Measurements from ENCODE around the gene USP5. TPM values are rescaled to one million over a fixed set of nuclear protein-coding genes. Genes with fewer than 3 reads are reported as not detected.

USP5 gene
- total RNA-seq, 1 experiment from 2014 or later, result 308 TPM

DNA sequence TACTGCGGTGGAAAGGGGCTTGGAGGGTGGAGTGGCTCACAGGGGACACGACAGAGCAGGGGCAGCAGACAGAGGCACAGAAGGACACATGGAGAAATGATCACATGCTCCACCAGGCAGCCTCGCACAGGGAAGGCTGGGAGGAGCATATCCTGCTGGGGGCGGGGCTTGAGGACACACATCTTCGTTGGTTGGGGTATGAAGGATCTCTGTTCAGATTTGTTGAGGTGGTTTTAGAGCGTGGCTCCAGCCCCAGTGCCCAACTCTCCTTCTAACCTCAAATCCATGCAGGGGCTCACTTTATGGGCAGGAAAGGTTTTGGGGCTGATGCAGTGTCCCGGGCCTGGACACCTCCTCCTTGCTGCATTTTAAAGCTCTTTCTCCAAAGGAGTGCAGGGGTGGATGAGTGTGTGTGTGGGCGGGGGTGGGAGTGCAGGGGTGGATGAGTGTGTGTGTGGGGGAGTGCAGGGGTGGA lies 24.5 kb upstream of the USP5 start:
- Histone ChIP-seq H3K79me2 (ENCODE audit: low read depth) (no peaks in the 10 kb centered on the region), H4K20me1 (ENCODE audit: insufficient read depth) (no peaks in the 10 kb centered on the region), H3K27ac (no peak overlapping the region), H3K9me2 (ENCODE audit: insufficient read depth) (no peaks in the 10 kb centered on the region), H2AFZ (no peak overlapping the region), H3K36me3 (ENCODE audit: low read depth) (no peaks in the 10 kb centered on the region), H3K9me3 (ENCODE audit: insufficient read depth, low read depth) (no peaks in the 10 kb centered on the region), H3K4me1 (replicated peaks; ENCODE audit: insufficient read depth) (no peaks in the 10 kb centered on the region), H3K27me3 (ENCODE audit: insufficient read depth, low read depth) (peaks cover 97% of the 10 kb centered on the region), H3K4me2 (peak overlapping the region; percentile 32; the same call in 1 of the 2 replicates), H3F3A (ENCODE audit: insufficient read depth, low read depth) (no peaks in the 10 kb centered on the region; the same call in 1 of the 2 replicates), H3K4me3 (no peak overlapping the region)
- POLR2A ChIA-PET (ENCODE audit: unreplicated experiment), result interaction anchor here (0.7 kb wide), 1 partner anchor 26 kb away, joined by 4 read pairs; no protein-coding TSS in a partner anchor
- no peak for TF ChIP-seq EZH2 (IDR thresholded peaks at IDR 0.05; ENCODE audit: low read depth)
- TF ChIP-seq, protein P1, sequence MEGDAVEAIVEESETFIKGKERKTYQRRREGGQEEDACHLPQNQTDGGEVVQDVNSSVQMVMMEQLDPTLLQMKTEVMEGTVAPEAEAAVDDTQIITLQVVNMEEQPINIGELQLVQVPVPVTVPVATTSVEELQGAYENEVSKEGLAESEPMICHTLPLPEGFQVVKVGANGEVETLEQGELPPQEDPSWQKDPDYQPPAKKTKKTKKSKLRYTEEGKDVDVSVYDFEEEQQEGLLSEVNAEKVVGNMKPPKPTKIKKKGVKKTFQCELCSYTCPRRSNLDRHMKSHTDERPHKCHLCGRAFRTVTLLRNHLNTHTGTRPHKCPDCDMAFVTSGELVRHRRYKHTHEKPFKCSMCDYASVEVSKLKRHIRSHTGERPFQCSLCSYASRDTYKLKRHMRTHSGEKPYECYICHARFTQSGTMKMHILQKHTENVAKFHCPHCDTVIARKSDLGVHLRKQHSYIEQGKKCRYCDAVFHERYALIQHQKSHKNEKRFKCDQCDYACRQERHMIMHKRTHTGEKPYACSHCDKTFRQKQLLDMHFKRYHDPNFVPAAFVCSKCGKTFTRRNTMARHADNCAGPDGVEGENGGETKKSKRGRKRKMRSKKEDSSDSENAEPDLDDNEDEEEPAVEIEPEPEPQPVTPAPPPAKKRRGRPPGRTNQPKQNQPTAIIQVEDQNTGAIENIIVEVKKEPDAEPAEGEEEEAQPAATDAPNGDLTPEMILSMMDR (conservative IDR thresholded peaks at IDR 0.05), result no peak
- CTCF ChIA-PET, result interaction anchor here (0.6 to 0.7 kb wide), 2 partner anchors 13 to 304 kb away, joined by 4 read pairs; no protein-coding TSS in a partner anchor
- no TSS peak for BruUV-seq (replicated peaks)
- DNase-seq, result peak in 1 of 2 experiments; percentile 61
- intact Hi-C loops (cut with micrococcal nuclease; ENCODE audit: unreplicated experiment), result loop anchor here (5.0 kb wide), 2 partner anchors 140 to 260 kb away; partner anchors contain the start of genes NOP2 and ZNF384

DNA sequence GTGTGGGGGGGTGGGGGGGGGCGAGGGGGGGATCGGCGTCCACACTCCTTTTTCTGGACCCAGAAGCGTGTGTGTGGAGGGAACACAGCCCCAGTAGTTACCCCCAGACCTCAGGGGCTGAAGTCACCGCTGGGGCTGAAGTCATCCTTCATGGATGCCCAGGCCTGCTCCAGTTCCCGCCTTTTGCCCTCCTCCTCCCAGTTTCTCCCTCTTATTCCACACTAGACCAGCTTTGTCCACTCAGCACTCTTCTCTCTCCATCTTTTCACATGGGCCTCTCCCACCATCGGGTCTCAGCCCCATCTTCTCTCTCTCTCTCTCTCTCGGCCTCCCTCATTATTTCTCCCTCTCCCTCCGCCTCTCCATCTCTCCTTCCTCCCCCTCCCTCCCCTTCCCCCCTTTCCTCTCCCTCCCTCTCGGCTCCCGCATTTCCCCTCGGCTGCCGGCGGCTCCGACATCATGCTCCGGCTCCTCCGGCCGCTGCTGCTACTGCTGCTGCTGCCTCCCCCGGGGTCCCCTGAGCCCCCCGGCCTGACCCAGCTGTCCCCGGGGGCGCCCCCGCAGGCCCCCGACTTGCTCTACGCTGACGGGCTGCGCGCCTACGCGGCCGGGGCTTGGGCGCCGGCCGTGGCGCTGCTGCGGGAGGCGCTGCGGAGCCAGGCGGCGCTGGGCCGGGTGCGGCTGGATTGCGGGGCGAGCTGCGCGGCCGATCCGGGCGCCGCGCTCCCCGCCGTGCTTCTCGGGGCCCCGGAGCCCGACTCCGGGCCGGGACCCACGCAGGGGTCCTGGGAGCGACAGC lies 23.8 kb upstream of the USP5 start, which contains the start of gene P3H3:
Gene P3H3, plus strand, starts transcription at position 426 of the 799 bp plus-strand sequence. Its CDS starts 34 bp downstream, at position 460.
- peak; percentile 91 for TF ChIP-seq EZH2 (IDR thresholded peaks at IDR 0.05; ENCODE audit: low read depth)
- TF ChIP-seq, protein P1 (conservative IDR thresholded peaks at IDR 0.05), result no peak
- Histone ChIP-seq H3K36me3 (ENCODE audit: low read depth) (no peaks in the 10 kb centered on the region), H3K79me2 (ENCODE audit: low read depth) (no peaks in the 10 kb centered on the region), H4K20me1 (ENCODE audit: insufficient read depth) (no peaks in the 10 kb centered on the region), H3K27me3 (ENCODE audit: insufficient read depth, low read depth) (peaks cover 90% of the 10 kb centered on the region), H3K4me2 (peak within 1 kb of the TSS; percentile 61), H3F3A (ENCODE audit: insufficient read depth, low read depth) (no peaks in the 10 kb centered on the region; the same call in 1 of the 2 replicates), H3K9me3 (ENCODE audit: insufficient read depth, low read depth) (no peaks in the 10 kb centered on the region), H3K4me1 (replicated peaks; ENCODE audit: insufficient read depth) (no peaks in the 10 kb centered on the region), H3K9me2 (ENCODE audit: insufficient read depth) (no peaks in the 10 kb centered on the region), H2AFZ (no peak within 1 kb of the TSS; the same call in 1 of the 2 replicates), H3K4me3 (peak within 1 kb of the TSS; percentile 13; the same call in 1 of the 2 replicates), H3K27ac (no peak within 1 kb of the TSS)
- intact Hi-C loops (cut with micrococcal nuclease; ENCODE audit: unreplicated experiment), result loop anchor here (5.0 kb wide), 2 partner anchors 141 to 261 kb away; partner anchors contain the start of genes NOP2 and ZNF384
- ChIA-PET POLR2A (ENCODE audit: unreplicated experiment) (interaction anchor here (0.7 kb wide), 1 partner anchor 27 kb away, joined by 4 read pairs; no protein-coding TSS in a partner anchor), CTCF (interaction anchor here (1.3 kb wide), 1 partner anchor 74 kb away, joined by 5 read pairs; no protein-coding TSS in a partner anchor)
- BruUV-seq (replicated peaks), result no TSS peak
- no peak for DNase-seq

DNA sequence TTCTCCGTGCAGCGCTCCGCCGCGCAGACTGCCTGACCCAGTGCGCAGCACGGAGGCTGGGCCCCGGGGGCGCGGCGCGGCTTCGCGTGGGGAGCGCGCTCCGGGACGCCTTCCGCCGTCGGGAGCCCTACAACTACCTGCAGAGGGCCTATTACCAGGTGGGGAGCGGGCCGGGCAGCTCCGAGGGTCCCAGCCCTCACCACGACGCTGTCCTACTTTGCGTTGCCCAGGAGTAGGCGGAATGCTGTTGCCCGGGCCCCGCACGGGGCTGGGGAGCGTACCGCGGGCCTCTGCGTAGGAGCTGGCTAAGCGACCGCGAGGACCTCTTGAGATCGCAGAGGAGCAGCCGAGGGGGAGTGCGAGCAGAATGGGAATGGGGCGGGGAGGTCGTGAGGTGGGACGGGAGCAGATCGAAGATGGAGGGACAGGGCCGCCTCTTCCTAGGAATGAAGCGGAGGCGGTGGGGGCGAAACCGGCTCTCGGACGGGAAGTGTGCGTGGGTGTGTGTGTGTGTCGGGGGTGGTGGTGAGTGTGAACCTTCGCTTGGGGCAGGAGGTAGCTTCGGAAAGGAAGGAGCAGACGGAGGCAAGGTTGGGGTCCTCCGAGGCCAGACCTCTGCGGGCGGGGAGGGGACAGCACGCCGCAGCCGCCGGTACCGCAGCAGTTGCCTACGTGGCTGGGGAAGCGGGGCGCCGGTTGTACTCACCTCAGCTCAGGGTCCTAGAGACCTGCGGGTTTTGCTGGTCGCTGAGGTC lies 23.0 kb upstream of the USP5 start:
- H3K4me3 ChIP-seq, result peak overlapping the region; percentile 13; the same call in 1 of the 2 replicates
- no peaks in the 10 kb centered on the region for H3K79me2 ChIP-seq (ENCODE audit: low read depth)
- no peaks in the 10 kb centered on the region for H4K20me1 ChIP-seq (ENCODE audit: insufficient read depth)
- CTCF ChIA-PET, result interaction anchor here (1.3 kb wide), 1 partner anchor 75 kb away, joined by 5 read pairs; no protein-coding TSS in a partner anchor
- no peaks in the 10 kb centered on the region for H3K9me2 ChIP-seq (ENCODE audit: insufficient read depth)
- H3K27ac ChIP-seq, result no peak overlapping the region
- DNase-seq, result no peak
- TF ChIP-seq EZH2 (IDR thresholded peaks at IDR 0.05; ENCODE audit: low read depth), result peak; percentile 99
- TF ChIP-seq, protein P1 (conservative IDR thresholded peaks at IDR 0.05), result no peak
- intact Hi-C loops (cut with micrococcal nuclease; ENCODE audit: unreplicated experiment), result loop anchor here (5.0 kb wide), 2 partner anchors 142 to 262 kb away; partner anchors contain the start of genes NOP2 and ZNF384
- no TSS peak for BruUV-seq (replicated peaks)
- H3F3A ChIP-seq (ENCODE audit: insufficient read depth, low read depth), result no peaks in the 10 kb centered on the region; the same call in 1 of the 2 replicates
- H3K9me3 ChIP-seq (ENCODE audit: insufficient read depth, low read depth), result no peaks in the 10 kb centered on the region
- H3K4me1 ChIP-seq (replicated peaks; ENCODE audit: insufficient read depth), result no peaks in the 10 kb centered on the region
- POLR2A ChIA-PET (ENCODE audit: unreplicated experiment), result interaction anchor here (0.7 kb wide), 1 partner anchor 44 kb away, joined by 4 read pairs; no protein-coding TSS in a partner anchor
- H2AFZ ChIP-seq, result no peak overlapping the region; the same call in 1 of the 2 replicates
- peaks cover 88% of the 10 kb centered on the region for H3K27me3 ChIP-seq (ENCODE audit: insufficient read depth, low read depth)
- H3K4me2 ChIP-seq, result peak overlapping the region; percentile 61
- H3K36me3 ChIP-seq (ENCODE audit: low read depth), result no peaks in the 10 kb centered on the region
